GM18907 (cell line): ENCODE results near the gene U2AF1L4.

Experiments used
- ATAC-seq: cut with Tn5 transposase; IDR thresholded peaks from one replicate; pipeline ENCODE4 v1.9.1; 2021; ENCODE audit warnings: mild to moderate bottlenecking, moderate library complexity; ENCODE audit not compliant: unreplicated experiment

Gene U2AF1L4

GRCh38 chr19:35757749-35758608 is 12.8 kb upstream of the U2AF1L4 start, which contains the start of gene PROSER3:
PROSER3 (plus strand) TSS chr19:35758176; CDS start chr19:35758216, 40 bp downstream.
- peak; percentile 93 for ATAC-seq

DNA sequence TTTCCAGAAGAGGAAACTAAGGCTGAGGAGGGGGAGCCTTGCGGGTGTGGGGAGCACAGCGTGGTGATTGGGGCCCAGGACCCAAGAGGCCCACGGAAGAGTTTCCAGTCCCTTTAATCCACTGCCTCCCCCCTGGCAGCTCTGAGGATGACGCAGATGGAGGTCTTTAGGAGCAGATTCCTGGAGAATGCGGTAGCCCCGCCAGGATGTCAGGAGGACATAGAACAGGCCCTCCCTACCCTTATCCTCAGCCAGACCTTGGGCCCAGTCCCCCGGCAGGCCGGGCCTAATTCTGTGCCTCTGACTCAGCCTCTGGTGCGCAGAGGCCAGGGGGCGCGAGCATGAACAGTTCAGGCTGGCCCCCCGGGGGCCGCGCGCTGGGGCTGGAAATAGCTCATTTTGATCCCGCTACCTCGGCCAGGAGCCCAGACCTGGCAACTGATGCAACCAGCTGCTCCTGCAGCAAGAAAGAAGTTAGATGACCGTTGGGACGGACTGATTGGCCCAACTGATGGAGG is 12.1 kb upstream of the U2AF1L4 start:
- peak; percentile 4 for ATAC-seq

DNA sequence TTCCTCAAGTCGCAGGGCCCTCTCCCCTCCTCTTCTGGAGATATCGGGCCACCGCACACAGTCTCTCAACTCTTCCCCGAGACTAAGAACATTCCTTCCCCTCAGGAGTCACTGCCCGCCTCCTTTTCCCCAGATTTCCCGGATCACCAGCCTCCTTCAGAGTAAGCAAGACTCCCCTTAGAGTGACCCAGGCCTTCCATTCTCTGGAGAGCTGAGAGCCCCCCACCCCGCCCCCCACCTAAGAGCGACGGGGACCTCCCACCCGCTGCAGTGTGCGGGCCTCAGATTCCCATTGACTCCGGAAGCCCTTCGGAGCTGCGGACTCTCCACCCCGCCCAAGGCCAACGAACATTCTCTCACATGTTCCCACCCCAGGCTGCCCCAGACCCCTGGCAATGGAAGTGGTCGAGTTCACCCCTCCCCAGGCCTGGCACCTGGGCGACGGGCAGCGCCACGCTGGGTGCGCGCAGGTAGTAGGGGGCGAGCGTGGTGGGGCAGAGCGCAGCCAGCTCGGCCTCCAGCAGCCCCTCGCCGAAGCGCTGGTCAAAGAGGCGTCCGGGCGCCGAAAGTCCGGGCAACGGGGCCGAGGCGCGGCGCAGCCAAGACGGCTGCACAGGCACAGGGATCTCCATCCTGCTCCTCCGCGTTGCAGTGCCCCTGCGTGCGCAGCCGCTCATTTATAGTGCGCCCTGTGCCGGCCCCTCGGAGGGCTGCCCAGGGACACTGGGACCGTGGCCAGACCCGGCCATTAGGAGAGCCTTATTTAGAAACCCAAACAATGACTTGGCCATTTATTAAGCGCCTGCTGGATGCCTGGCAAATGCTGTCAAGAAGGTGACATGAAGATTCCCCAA is 11.4 kb upstream of the U2AF1L4 start, which contains the start of gene HSPB6:
Gene HSPB6 (minus strand): TSS at position 653 of the 854 bp plus-strand sequence. CDS start 21 bp downstream, at position 632.
- no peak for ATAC-seq

DNA sequence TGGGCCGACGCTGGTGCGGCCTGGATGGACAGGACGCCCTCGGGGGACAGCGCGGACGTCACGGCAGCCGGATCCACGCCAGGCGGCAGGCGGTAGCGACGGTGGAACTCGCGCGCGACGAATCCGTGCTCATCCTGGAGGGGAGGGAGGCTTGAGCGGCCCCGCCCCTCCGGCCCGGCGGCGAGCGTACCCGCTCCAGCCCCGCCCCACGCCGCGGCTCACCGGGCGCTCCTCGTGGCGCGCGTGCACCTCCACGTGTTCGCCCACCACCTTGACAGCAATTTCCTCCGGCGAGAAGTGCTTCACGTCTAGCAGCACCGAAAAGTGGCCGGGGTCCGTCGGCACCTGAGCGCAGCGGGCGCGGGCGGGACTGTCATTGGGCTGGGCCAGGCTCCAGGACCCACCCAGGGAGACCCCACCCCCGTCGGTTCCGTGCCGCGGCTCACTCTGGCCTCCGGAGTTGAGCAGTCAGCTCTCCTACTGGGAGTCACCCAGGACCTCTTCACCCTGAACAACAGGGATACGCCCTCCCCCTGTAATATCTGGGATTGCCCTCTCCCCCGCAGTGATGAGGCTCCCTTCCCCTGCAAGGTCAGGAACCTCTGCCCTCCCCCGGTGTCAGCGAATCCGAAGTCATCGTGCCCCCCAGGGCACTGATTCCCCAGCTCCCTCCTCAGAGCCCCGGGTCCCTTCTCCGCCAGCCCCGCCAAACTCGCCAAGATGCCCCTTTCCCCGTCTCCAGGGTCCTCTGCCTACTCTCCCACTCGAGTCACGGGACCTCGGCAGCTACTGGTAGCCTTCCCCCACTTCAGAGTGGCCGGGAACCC is 10.5 kb upstream of the U2AF1L4 start:
- ATAC-seq: no peak

GRCh38 chr19:35755131-35755549 is 9.9 kb upstream of the U2AF1L4 start:
- ATAC-seq: no peak

GRCh38 chr19:35754370-35755130 is 9.3 kb upstream of the U2AF1L4 start:
- no peak for ATAC-seq

DNA sequence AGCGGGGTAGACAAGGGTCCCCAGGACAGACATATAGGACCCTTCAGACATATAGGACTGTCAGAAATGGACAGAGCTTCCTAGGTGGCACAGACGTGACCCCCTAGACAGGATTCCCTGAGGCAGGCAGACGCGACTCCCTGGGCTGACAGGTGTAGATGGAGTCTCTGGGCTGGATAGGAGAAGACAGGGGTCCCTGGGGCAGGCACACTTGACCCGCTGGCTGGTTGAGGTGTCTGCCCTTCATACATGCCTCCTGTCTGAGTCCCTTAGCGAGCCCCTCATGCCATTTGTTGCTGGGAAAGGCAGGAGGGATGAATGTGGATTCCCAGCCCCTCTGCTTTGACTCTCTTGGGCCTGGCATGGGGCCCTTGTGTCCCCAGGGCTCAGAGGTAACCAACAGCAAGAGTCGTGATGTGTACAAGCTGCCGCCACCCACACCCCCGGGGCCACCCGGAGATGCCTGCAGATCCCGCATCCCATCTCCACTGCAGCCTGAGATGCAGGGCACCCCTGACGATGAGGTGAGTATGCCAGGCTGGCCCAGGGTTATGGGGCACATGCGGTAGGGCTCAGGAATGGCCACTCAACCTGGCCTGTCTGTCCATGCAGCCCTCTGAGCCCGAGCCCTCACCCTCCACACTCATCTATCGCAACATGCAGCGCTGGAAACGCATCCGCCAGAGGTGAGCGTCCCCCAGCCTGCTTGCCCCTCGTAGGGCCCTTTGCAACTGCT is 8.6 kb upstream of the U2AF1L4 start:
- ATAC-seq: no peak

DNA sequence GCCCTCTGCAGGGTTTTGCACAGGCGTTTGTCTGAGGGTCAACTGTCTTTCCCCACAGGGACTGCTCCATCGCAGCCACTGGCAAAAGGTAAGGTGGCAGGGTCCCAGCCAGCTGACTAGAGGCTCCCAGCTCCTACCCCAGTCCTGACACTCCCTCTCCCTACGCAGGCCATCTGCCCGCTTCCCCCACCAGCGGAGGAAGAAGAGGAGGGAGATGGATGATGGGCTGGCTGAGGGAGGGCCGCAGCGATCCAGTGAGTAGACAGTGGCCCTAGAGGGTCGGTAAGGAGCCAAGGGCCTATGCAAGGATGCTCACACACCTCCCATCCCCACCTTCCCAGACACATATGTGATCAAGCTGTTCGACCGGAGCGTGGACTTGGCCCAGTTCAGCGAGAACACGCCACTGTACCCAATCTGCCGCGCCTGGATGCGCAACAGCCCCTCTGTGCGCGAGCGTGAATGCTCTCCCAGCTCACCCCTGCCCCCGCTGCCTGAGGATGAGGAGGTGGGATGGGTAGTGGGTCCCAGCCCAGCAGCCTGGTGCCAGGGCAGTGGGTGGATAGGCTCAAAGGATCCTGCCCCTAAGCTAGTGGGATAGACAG is 7.6 kb upstream of the U2AF1L4 start:
- no peak for ATAC-seq

GRCh38 chr19:35751839-35752745 is 6.9 kb upstream of the U2AF1L4 start:
- no peak for ATAC-seq

- no peak for ATAC-seq
Observed at GRCh38 chr19:35750167-35750566, 4.9 kb upstream of the U2AF1L4 start.

DNA sequence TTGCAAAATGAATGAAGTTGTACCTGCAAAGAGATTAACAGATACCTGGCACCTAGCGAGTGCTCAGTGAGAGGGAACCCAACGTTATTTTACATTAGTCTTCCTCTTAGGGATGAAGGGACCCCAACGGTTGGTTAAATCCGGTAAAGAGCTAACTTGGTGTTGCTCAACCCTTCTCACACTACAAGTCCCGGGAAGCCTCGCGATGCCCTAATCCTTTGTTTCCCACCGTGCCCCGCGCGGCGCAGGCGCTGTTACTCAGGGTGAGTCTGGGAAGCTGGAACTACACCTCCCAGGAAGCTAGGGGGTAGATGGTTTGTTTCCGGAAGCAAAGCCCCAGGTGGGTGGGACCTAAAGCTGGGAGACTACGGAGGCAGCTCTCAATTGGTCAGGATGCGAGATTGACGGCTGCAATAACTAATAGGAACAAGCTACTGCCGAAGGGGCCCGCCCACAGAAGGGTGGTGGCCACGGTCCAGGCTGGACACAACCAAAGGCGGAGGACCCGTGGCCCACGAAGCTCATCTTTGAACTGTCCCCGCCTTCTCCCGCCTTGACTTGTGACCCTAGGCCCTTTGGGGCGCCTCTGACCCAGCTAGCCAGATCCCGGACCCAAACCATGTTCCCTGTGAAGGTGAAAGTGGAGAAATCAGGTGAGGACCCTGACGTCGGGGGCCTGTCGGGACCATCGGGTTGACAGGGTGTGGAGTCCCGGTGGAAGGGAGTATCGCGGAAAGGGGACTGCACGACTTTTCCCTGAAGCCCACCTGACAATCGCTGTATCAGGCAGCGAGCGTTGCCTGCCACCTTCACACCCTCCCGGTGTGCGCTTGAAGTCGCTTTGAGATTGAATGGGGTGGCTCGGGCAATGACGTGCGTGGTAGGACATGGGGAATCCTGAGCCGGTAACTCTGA is 3.1 kb upstream of the U2AF1L4 start, which contains the start of gene LIN37:
Gene LIN37 (plus strand): TSS at position 471 of the 915 bp plus-strand sequence. CDS start 149 bp downstream, at position 620.
- peak; percentile 69 for ATAC-seq

- ATAC-seq: no peak
Observed at GRCh38 chr19:35746531-35746930, 1.3 kb upstream of the U2AF1L4 start.

DNA sequence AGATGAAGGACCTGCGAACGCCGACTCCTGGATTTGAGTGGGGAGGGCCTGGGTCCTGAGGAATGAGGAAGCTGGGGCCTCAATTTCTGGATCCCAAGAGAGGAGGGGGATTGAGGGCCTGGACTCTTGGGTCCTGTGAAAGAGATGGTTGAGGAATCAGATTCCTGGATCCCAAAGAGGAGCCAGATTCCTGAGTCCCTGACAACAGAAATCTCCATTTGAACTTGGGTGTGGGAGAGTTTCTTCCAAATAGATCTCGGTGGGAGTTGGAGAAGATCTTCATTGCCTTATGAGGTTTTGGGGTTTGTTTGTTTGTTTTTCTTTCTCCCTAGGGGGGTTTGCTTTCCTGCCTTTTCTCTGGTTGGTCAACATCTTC is 857 bp upstream of the U2AF1L4 start:
- no peak for ATAC-seq

DNA sequence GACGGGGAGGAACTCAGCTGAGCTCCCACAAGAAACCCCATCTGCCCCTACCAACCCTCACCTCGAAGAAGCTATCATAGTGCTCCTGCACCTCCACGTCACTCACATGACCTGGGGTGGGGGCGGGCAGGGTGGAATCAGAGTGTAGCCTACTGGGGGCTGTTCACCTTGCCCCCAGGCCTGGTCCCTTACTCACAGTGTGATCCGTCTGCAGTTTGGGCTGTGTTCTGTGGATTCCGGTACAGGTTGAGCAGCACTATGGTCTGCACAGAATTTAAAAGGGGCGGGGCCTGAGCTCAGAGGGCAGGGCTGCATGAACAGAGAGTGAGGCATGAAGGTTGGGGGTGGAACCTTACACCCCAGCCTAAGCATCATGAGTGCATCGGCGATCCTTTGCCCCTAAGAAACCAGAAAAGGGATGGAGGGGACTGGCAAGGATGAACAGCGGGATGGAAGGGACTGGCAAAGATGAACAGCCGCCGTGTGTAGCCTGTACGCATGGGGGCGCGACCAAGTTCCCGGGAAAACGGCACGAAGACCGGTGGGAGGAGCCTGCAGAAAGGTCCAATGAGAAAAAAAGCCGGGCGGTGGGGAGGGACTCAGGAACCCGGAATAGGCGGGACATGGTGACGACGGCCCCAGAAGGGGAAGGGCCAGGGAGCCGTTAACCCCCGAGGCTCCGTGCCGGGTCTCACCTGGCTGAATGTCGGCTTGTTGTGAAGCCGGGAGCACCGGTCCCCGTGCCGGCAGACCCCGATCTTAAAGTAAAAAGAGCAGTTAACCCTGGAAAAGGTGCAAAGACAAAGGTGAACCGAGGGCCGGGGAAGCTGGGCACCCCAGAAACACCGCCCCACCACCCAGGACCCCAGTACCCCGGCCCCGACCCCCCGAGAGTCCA is 539 bp downstream of the U2AF1L4 start:
- peak; percentile 39 for ATAC-seq

- no peak for ATAC-seq
Observed at GRCh38 chr19:35743640-35744429, 1.4 kb downstream of the U2AF1L4 start.
